ENCODE results near the gene GRK1.

The GRK1 gene

GRCh38 chr13:113650275-113650674 lies 16.7 kb upstream of the GRK1 start:
- no peak for DNase-seq (ENCODE audit: low read depth in 2 of 2)

- no peak for DNase-seq (ENCODE audit: low read depth in 2 of 2)
These were observed 16.3 kb upstream of the GRK1 start for GRCh38 chr13:113650731-113651148.

- no peak for DNase-seq (ENCODE audit: low read depth in 2 of 2)
These were observed 15.3 kb upstream of the GRK1 start for GRCh38 chr13:113651511-113652403.

- no peak for DNase-seq (ENCODE audit: low read depth in 2 of 2)
These were observed 14.4 kb upstream of the GRK1 start for GRCh38 chr13:113652404-113653263.

- DNase-seq (ENCODE audit: low read depth in 2 of 2) = no peak
These were observed 13.5 kb upstream of the GRK1 start for GRCh38 chr13:113653264-113654174.

GRCh38 chr13:113654175-113654560 lies 12.9 kb upstream of the GRK1 start:
- DNase-seq (ENCODE audit: low read depth in 2 of 2) = no peak

- DNase-seq (ENCODE audit: low read depth in 2 of 2) = no peak
These were observed 12.3 kb upstream of the GRK1 start for GRCh38 chr13:113654591-113655345.

- DNase-seq (ENCODE audit: low read depth in 2 of 2) = no peak
These were observed 11.5 kb upstream of the GRK1 start for GRCh38 chr13:113655346-113656002.

GRCh38 chr13:113656003-113656588 lies 10.9 kb upstream of the GRK1 start:
- DNase-seq (ENCODE audit: low read depth in 2 of 2) = no peak

- no peak for DNase-seq (ENCODE audit: low read depth in 2 of 2)
These were observed 10.0 kb upstream of the GRK1 start for GRCh38 chr13:113656831-113657671.

GRCh38 chr13:113657851-113658741 lies 8.9 kb upstream of the GRK1 start, which contains the start of gene ATP4B:
Gene ATP4B, minus strand, starts transcription at chr13:113658198. Its CDS starts 54 bp downstream, at chr13:113658144.
- DNase-seq (ENCODE audit: low read depth in 2 of 2) = no peak

- no peak for DNase-seq (ENCODE audit: low read depth in 2 of 2)
These were observed 8.2 kb upstream of the GRK1 start for GRCh38 chr13:113658836-113659235.

- DNase-seq (ENCODE audit: low read depth in 2 of 2) = no peak
These were observed 7.7 kb upstream of the GRK1 start for GRCh38 chr13:113659337-113659736.

GRCh38 chr13:113660066-113660465 lies 7.0 kb upstream of the GRK1 start:
- DNase-seq (ENCODE audit: low read depth in 2 of 2) = no peak

- no peak for DNase-seq (ENCODE audit: low read depth in 2 of 2)
These were observed 5.5 kb upstream of the GRK1 start for GRCh38 chr13:113661509-113661908.

- no peak for DNase-seq (ENCODE audit: low read depth in 2 of 2)
These were observed 3.1 kb upstream of the GRK1 start for GRCh38 chr13:113663934-113664333.

- DNase-seq (ENCODE audit: low read depth in 2 of 2) = no peak
These were observed 2.0 kb upstream of the GRK1 start for GRCh38 chr13:113664751-113665596.
